Fibroblast of peridontal ligament (primary cell): Measurements from ENCODE around the gene HNF1A.

ENCODE experiments used
- DNase-seq: peaks from one replicate; pipeline ENCODE4 v3.0.0-alpha.2; 2010; ENCODE audit errors: extremely low read depth

HNF1A gene

DNA sequence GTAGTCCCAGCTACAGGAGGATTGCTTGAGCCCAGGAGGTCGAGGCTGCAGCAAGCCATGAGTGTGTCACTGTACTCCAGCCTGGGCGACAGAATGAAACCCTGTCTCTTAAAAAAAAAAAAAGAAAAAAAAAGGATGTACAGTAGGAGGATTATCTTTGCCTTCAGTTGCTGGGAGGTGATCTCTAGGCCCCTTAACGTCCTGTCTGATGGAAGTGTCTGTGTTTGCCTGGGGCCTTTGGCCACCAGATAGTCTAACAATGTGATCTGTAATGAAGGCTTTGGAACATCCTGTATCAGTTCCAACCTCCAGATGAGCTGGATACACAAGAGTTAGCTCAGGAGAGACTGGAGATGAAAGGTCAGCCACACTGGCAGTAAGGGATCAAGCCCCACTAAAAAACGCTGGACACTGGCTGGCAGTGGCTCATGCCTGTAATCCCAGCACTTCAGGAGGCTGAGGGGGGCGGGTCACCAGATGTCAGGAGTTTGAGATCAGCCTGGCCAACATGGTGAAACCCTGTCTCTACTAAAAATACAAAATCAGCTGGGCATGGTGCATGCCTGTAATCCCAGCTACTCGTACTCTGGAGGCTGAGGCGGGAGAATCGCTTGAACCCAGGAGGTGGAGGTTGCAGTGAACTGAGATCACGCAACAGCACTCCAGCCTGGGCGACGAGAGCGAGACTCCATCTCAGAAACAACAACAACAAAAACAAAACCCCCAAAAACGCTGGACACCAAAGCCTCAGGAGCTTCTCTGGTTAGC lies 19.0 kb upstream of the HNF1A start:
- no peak for DNase-seq

GRCh38 chr12:120960657-120961056 lies 17.7 kb upstream of the HNF1A start:
- no peak for DNase-seq

DNA sequence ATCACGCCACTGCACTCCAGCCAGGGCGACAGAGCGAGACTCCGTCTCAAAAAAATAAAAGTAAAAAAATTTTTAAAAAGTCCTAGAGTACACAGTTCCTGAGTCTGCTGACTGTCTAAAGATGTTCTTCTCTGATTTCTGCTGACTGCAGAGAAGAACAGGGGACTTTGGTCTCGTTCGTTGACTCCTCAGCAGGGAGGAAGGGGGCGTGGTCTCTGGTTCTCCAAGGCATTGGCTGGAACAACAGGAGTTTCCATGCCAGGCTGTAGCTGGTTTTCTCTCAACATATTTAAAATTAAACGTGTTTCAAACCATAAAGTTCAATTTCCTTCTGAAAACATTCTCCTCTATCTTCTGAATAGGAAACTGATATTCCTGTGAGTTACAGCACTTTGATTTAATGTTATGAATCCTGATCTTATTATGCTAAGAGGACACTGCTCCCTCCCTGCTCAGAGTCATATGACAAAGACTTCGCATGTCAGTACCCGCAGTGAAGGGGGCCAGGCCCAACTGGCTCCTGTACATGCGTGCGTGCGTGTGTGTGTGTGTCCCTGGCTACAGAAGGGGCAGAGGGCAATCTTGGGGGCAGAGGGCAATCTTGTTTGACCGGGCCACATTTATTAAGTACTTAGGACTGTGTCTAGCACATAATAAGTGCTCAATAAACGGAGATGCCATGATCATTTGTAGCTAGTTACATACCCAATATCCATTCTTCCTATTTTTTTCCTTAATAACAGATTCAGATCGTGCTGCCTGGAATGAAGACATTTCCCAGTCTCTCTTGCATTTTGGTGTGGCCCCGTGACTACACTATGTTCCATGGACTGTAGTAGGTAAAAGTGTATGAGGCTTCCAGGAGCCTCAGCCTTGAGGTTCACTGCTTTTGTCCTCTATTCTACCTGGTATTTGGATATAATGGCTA lies 16.5 kb upstream of the HNF1A start:
- no peak for DNase-seq

DNA sequence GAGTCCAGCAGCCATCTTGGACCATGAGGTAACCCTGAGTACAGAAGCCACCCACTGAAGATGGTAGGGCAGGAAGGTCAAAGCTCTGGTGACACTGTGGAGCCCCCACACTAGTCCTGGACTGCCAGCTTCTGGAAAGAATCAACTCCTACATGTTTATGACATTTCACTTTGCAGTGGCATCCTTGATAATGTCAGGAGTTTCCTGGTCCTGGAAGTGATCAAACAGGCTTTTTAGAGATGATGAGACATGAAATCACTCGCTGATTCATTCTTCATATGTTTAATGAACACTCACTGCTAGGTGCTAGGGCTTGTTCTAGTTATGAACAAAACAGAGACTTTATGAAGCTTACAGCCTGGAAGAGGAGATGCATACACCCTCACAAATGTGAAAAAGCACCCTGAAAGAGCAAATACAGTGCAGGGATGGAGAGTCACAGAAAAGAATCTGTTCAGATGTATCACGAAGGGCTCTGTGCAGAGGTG lies 15.8 kb upstream of the HNF1A start:
- no peak for DNase-seq

- no peak for DNase-seq
Observed at GRCh38 chr12:120964298-120964697, 14.0 kb upstream of the HNF1A start.

GRCh38 chr12:120965534-120966091 lies 12.7 kb upstream of the HNF1A start:
- DNase-seq, result no peak

GRCh38 chr12:120970310-120970709 lies 8.0 kb upstream of the HNF1A start:
- DNase-seq, result no peak

- DNase-seq, result peak; percentile 80
Observed at GRCh38 chr12:120971299-120972180, 6.8 kb upstream of the HNF1A start.

DNA sequence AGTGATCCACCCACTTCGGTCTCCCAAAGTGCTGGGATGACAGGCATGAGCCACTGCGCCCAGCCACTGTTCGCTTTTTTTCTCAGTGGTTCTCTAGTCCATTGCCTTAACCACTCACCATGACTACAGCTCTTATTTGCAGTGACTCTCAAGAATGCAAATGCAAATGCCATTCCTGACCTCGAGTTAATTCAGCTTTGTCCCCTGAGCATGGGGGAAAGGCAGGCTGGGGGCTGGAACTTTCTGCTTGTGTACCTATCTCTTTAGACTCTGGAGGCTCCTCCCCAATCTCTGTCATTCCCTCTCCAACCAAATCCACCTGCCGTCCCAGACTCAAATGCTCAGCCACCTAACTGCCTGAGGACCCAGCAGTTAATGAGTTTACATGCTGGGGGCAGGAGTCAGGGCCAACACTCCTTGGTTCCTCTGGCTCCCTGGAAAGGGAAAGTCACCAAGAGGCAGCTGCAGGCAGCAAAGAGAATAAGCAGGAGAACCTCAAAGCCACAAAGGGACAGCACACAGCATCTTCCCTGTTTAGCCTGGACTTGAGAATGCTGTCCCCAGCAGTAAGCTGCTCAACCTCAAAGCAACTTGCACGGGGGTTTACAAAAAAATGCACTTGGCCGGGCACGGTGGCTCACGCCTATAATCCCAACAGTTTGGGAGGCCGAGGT lies 5.3 kb upstream of the HNF1A start:
- no peak for DNase-seq

- DNase-seq, result no peak
Observed at GRCh38 chr12:120977531-120978295, 630 bp upstream of the HNF1A start.

DNA sequence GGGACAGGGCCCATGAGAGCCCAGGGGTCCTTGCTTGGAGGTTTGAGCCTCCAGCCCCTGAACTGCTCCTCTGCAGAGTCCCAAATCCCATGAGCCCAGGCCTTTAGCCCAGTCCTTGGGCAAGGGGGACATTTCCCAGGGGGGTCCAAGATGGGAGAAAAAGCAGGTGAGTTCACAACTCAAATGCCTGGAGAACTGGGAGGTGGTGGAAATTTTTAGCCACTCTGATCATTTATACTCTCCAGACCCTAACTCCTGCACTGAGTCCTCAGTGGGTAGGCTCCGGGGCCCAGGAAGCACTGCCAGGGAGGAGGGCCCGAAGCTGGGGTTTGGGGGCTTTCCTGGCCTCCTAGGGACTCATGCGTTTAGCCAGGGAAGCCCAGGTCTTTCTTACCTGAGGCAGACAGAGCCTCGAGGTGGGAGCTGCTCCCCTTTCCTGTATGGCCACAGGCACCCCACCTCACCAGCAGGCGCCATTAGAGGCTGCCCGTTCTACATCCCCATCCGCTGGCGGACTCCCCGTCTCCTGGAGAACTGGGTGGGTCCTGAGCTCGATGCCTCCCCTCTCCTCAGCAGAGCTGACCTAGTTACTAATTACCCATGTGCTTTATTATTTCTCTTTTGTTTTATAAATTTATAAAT lies 998 bp downstream of the HNF1A start:
- no peak for DNase-seq

DNA sequence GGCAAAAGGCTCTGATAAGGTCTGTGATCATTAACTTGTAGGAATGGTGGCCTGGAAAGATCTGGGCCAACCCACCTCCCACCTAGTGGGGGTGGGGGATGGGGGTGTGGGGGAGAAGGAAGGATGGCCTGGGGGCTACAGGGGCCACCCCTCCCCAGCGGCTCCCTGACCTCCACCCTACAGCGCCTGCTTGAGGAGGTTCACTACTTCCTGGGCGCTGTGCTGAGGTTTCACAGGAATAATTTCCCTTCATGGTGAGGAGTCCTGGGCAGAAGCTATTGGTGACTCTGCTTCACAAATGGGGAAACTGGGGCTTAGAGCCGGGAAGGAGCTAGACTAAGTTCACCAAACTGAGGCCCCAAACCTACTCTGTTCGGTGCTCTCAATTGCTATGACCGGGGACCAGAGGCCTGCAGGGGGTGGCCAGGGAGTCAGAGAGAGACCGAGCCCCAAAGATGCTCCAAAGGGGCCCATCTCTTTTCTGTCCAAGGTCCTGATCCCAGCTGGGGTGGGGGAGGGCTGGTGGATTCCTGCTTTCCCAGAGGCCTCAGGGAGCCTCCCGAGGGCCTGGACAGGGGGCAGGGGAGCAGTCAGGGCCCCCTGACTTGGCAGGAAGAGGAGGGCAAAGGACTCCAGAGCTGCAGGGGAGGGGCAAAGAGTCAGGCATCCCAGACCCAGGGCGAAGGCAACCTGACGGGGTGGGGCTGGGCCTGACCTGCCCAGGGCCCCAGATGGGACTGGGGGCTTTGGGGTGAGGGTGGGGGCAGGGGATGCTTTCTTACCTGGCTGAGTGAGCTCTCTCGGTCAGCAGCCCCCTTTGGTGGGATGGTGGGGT lies 1.7 kb downstream of the HNF1A start:
- no peak for DNase-seq

DNA sequence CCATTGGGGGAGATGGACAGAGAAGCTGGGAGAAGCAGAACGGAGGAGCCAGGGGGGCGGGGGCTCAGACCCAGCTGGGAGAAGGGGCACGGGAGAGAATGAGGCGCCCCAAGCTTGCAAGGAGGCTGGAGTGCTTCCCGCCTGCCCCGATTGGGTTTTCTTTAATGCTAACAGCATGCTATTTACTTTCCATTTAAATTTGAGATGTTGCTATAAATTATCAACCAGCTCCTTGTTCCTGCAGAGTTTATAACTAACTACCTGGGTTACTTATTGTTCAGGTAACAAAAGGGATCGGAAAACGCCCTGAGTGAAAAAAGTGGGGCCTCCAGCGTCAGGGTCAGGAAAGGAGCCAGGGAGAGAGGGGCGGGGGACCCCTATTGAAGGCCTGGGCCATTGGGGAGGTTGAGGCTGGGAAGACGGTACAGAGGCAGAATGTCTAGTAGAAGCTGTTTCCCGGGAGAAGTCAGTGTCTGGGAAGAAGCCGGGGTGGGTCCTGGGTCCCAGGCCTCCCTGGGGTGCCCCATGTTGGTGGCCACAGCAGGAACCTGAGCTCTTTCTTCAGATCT lies 2.5 kb downstream of the HNF1A start:
- no peak for DNase-seq

GRCh38 chr12:120981407-120981941 lies 3.1 kb downstream of the HNF1A start:
- no peak for DNase-seq

GRCh38 chr12:120982659-120983058 lies 4.3 kb downstream of the HNF1A start:
- DNase-seq, result no peak

GRCh38 chr12:120983759-120984158 lies 5.4 kb downstream of the HNF1A start:
- DNase-seq, result no peak

DNA sequence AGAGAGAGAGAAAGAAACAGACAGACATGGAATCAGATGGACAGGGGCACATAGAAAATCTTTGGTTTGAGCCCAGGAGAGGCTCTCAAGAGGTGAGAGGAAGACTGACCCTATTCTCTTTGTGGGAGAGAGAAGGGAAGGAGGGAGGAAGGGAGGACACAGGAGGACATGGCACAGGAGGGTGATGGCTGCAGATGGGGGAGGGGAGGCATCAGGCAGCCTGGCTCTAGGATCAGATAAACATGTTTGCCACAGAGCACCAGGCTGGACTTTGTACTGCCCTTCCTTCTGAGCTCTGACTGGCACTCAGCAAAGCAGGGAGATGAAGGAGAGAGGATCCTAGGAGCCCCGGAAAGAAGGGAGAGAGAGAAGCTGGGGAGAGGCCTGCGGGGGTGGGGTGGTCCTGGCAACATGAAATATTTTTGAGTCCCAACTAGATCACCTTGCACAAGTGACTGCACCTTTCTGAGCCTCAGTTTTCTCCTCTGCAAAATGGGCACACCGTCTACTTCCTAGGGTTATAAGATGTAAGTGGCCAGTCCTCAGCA lies 6.1 kb downstream of the HNF1A start:
- DNase-seq, result no peak

GRCh38 chr12:120988234-120988633 lies 9.9 kb downstream of the HNF1A start:
- no peak for DNase-seq
